IPS-18c (cell line): ENCODE data around the gene ACYP2.

Experiments
- H3K4me3 ChIP-seq: 2 replicates; pipeline ENCODE4 v1.7.0; 2013; ENCODE audit warnings: low read depth, mild to moderate bottlenecking, low read length, moderate library complexity; ENCODE audit not compliant: insufficient read depth
- H3K9me3 ChIP-seq: one replicate; pipeline ENCODE4 v1.6.1; 2013; ENCODE audit warnings: mild to moderate bottlenecking, low read length, moderate library complexity; ENCODE audit not compliant: control insufficient read depth, insufficient read depth

ACYP2 gene

DNA sequence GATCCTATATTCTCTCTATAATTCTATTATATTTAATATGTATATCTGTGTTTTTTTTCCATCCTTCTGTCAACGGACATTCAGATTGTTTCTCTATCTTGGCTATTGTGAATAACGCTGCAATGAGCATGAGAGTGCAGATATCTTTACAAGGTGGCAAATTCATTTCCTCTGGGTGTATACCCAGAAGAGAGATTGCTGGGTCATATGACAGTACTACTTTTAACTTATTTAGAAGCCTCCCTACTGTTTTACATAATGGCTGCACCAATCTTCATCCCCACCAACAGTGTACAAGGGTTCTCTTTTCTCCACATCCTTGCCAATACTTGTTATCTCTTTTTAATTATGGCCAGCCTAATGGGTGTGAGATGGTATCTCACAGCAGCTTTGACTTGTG is 74.1 kb downstream of the ACYP2 start:
- H3K9me3 ChIP-seq = no peaks in the 10 kb centered on the region
- H3K4me3 ChIP-seq = no peak overlapping the region

DNA sequence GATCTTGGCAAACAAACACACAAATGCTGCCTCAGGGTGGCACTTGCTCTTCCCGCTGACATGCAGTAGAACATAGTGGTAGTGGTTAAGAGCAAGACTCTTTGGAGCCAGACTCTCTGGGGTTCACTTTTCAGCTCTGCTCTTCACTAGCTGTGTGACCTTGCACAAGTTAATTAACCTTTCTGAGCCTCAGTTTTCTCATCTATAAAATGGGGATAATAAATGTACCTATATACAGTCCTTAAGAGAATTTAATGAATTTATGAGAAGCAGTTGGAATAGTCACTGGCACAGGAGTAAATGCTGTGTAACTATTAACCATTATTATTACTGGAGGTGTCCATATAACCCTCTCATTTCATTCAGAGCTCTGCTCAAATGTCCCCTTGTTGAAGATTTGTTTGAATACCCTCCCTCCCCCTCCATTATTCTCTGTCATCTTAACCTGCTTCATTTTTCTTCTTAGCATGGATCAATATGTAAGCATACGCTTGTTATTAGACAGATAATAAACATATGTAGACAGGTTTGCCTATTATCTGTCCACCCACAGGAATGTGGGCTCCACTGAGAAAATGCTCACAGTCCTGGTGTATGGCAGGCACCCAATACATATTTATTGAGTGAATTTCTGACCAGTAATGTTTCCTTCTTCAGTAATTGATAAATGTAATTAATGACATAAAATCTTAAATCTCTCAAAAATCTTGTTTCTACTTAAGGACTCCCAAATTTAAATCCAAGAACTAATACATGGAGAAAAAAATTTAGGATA is 76.1 kb downstream of the ACYP2 start:
- Histone ChIP-seq H3K9me3 (no peaks in the 10 kb centered on the region), H3K4me3 (no peak overlapping the region)

DNA sequence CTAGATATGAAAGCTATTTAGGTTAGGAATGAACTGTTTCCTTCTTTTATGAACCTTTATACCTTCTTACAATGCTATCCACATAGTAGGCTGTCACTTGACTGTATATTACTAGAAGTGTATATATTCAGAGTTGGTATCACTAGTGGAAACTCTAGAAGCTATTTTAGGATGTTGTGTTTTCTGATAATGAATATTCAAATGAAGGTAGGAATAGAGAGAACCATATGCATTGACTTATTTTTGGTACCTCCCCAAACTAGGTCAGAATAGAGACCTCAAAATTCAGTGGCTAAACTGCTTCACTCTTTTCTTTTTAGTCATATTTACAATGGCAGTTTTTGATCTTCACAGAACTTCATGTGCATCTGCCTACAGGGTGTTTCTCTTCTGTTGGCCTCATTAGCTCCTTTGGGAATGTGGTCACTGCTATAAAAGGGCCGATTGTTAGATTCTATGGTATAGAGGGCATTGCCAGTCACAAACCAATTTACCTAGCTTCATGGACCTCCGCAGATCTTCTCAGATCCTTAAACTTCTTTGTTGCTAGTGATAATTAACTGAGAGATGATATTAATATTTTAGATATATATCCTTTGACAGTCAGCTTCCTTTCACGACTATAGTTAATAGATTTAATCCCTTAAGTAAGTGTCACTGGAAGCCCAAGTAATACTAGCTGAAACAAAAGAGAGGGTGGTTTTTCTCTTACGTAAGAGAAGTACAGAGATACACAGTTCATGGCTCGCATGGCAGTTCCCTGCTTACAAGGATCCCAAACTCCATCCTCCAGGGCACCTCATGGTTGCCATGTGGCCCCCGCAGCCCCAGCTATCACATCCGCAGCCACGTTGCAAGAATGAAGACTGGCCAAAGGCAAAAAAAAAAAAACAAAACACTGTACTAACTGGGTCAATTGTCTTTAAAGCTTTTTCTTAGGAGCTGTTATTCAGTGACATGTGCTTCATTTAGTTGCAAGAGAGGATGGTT is 79.6 kb downstream of the ACYP2 start:
- no peak overlapping the region for H3K4me3 ChIP-seq

DNA sequence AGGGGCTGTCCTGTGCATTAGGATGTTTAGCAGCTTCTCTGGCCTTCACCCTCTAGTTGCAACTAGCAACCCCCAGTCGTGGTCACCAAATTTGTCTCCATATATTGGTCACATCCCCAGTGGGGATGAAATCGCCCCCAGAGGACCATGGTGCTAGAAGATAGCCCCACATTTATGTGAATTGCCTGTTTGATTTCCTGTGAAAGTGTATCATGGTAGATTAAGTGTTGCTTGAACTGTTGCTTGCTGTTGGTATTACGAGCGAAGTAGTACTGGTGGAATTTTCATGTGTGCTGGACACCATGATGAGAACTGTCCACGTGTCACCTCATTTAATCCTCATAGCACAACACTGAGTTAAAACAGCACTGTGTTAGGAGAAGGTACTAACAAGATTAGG is 81.2 kb downstream of the ACYP2 start:
- no peak overlapping the region for H3K4me3 ChIP-seq

More for the DNA sequence above, 79.6 kb downstream of the ACYP2 start:
- no peaks in the 10 kb centered on the region for H3K9me3 ChIP-seq

GRCh38 chr2:54204476-54204875 is 89.1 kb downstream of the ACYP2 start:
- H3K4me3 ChIP-seq = no peak overlapping the region
- H3K9me3 ChIP-seq = no peaks in the 10 kb centered on the region

More for the DNA sequence above, 81.2 kb downstream of the ACYP2 start:
- H3K9me3 ChIP-seq = no peaks in the 10 kb centered on the region

- Histone ChIP-seq H3K9me3 (no peaks in the 10 kb centered on the region), H3K4me3 (no peak overlapping the region)
Observed at GRCh38 chr2:54206596-54206995, 91.2 kb downstream of the ACYP2 start.

GRCh38 chr2:54207666-54208195 is 92.3 kb downstream of the ACYP2 start:
- Histone ChIP-seq H3K9me3 (no peaks in the 10 kb centered on the region), H3K4me3 (no peak overlapping the region)

- Histone ChIP-seq H3K9me3 (no peaks in the 10 kb centered on the region), H3K4me3 (no peak overlapping the region)
Observed at GRCh38 chr2:54208364-54209240, 93.2 kb downstream of the ACYP2 start.

DNA sequence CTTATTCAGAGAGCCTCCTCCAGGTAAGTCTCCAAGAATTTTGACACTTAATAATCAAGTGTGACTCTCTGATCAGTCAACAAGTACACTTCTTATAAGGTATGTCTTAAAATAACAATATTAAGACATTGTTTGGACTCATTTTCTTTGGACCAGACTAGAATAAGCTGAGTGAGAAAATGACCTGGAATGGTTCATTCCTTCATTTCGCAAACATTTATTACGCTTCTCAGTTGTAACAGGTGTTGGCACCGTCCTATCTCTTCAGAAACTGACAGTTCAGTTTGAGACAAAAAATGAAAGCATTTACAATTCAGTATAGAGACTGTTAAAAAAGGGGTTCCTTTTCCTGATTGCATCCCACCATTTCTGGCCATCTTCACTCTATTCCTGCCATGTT is 94.0 kb downstream of the ACYP2 start:
- no peak overlapping the region for H3K4me3 ChIP-seq
- H3K9me3 ChIP-seq = no peaks in the 10 kb centered on the region

DNA sequence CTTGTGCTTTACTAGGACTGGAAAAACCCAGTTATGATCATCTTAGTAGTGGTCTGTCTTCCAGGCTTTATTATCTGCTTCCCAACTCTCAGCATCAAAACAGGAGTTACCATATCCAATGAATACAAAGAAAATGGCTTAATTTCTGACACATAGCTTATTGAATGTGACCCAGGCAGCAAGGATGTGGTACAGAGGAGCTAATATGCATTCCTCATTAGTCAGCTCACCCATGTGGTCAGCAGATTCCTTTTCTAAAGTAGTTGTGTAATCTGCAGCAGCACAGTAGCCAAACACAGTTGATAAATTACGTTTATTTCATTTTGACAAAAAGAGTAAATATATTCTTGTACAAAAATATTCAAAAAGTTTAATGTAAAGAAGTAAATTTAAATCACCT is 97.0 kb downstream of the ACYP2 start:
- H3K4me3 ChIP-seq = no peak overlapping the region
- no peaks in the 10 kb centered on the region for H3K9me3 ChIP-seq

- no peak overlapping the region for H3K4me3 ChIP-seq
Observed at GRCh38 chr2:54213082-54213481, 97.7 kb downstream of the ACYP2 start.

GRCh38 chr2:54224997-54225396 is 109.6 kb downstream of the ACYP2 start:
- no peaks in the 10 kb centered on the region for H3K9me3 ChIP-seq
- no peak overlapping the region for H3K4me3 ChIP-seq

More at GRCh38 chr2:54213082-54213481, 97.7 kb downstream of the ACYP2 start:
- no peaks in the 10 kb centered on the region for H3K9me3 ChIP-seq

DNA sequence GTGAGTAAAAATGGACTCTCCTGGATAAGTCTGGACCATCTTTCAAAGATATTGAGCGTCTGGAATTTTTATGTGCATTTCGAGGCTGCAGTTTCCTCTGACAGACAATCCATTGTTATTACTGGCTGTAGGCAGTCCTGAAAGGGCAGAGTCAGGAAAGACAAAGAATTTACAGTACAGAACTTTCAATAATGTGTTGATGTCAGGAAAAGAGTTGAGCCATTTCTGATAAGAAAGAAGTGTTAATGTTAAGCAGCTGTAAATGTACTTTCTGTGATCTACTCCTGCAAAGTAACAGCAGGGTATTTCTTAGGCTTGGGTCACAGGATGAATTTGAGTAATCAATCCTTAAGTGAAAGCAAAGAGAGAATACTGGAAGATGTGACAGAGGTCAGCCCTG is 110.8 kb downstream of the ACYP2 start:
- no peak overlapping the region for H3K4me3 ChIP-seq
- H3K9me3 ChIP-seq = no peaks in the 10 kb centered on the region

DNA sequence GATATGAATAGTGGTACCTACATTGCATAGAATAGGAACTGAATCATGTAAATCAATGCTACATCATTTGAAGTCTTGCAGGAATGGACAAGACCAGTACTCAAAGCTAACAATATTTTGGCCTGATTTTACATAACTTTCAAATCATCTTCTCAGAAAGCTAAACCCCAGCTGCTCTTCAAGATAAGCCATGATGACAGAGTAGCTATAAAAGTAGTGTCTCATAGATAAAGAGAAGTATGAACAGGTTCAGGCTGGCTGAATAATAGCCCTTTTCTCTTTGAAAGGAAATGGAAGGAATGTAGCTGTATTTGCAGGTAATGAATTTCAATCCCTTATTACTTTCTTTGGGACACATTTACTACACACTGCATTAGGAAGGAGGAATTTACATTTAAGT is 112.4 kb downstream of the ACYP2 start:
- no peaks in the 10 kb centered on the region for H3K9me3 ChIP-seq
- H3K4me3 ChIP-seq = no peak overlapping the region

DNA sequence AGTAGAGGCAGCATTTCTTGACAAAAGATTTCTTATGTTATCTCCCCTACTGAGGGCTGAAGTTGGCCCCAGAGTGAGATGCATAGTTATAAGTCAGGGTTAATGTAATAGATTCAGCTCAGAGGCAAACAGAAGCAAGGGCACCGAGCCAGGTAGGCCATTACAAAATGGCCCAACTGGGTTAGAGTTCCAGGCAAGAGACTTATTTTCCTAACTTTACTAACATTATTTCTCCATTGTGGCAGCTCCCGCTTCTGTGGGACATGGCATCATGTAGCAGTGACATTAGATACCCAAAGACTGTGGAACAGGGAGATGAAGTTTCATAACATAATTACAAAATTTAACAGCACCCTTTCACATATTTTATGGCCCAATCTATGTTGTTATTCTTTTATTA is 113.5 kb downstream of the ACYP2 start:
- no peak overlapping the region for H3K4me3 ChIP-seq
- no peaks in the 10 kb centered on the region for H3K9me3 ChIP-seq

DNA sequence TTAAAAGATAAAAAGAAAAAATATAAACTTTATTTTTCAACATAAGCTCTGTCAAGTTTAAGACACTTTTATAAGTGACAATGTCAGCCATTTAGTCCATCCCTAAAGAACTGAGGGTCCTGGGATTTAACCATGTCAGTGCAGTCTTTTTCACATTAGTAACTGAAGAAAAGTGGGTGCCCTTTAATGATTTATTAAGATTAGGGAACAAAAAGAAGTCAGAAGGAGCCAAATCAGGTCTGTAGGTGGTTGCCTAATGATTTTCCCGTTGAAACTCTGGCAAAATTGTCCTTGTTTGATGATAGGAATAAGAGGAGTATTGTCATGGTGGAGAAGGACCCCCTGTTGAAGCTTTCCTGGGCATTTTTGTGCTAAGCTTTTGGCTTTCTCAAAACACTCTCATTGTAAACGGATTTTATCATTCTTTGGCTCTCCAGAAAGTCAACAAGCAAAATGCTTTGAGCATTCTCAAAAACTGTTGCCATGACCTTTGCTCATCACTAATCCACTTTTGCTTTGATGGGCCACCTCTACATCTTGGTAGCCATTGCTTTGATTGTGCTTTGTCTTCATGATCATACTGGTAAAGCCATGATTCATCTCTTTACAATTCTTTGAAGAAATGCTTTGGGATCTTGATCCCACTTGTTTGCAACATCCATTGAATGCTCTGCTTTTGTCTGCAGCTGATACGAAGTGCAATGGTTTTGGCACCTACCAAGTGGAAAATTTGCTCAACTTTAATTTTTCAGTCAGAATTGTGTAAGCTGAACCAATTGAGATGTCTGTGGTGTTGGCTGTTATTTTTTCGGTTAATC is 118.6 kb downstream of the ACYP2 start:
- H3K9me3 ChIP-seq = no peaks in the 10 kb centered on the region
- H3K4me3 ChIP-seq = no peak overlapping the region
